Activated T-cell treated with anti-CD3 and anti-CD28 coated beads, Interleukin-2, amount 50 U/mL, for 24 hours (primary cell): ENCODE measurements around the gene KRTAP12-1.
A peak's percentile ranks its signal among the peaks of the same experiment; 100 is the strongest.

ENCODE experiments used
- DNase-seq: peaks from one replicate; pipeline ENCODE4 v3.0.0-alpha.2; 2020
- H3K27ac Mint-ChIP-seq: 2 replicates; pipeline ENCODE4 v1.8.0; 2020; ENCODE audit warnings: mild to moderate bottlenecking, mixed read lengths
- H3K27me3 Mint-ChIP-seq: 2 replicates; pipeline ENCODE4 v1.8.0; 2020; ENCODE audit warnings: mixed read lengths
- H3K36me3 Mint-ChIP-seq: 2 replicates; pipeline ENCODE4 v1.8.0; 2020; ENCODE audit warnings: low read depth, mixed read lengths
- H3K4me1 Mint-ChIP-seq: 2 replicates; pipeline ENCODE4 v1.8.0; 2020; ENCODE audit warnings: low read depth, mixed read lengths
- H3K4me3 Mint-ChIP-seq: 2 replicates; pipeline ENCODE4 v1.8.0; 2020; ENCODE audit warnings: mild to moderate bottlenecking, moderate library complexity, mixed read lengths
- H3K9me3 Mint-ChIP-seq: 2 replicates; pipeline ENCODE4 v1.8.0; 2020; ENCODE audit warnings: mixed read lengths

The KRTAP12-1 gene

GRCh38 chr21:44681861-44682579, at the start of gene KRTAP12-1:
Gene KRTAP12-1, minus strand, starts transcription at chr21:44682163. Its CDS starts 40 bp downstream, at chr21:44682123.
- H3K27me3 Mint-ChIP-seq: peaks cover 7% of the 10 kb centered on the region
- H3K36me3 Mint-ChIP-seq: no peaks in the 10 kb centered on the region
- no peak for DNase-seq
- H3K4me1 Mint-ChIP-seq: peaks cover 7% of the 10 kb centered on the region
- no peaks in the 10 kb centered on the region for H3K9me3 Mint-ChIP-seq
- H3K4me3 Mint-ChIP-seq: no peak within 1 kb of the TSS
- no peak within 1 kb of the TSS for H3K27ac Mint-ChIP-seq

- DNase-seq: no peak
- Mint-ChIP-seq H3K4me3 (no peak overlapping the region), H3K36me3 (no peaks in the 10 kb centered on the region), H3K4me1 (no peaks in the 10 kb centered on the region), H3K27ac (no peak overlapping the region), H3K9me3 (no peaks in the 10 kb centered on the region), H3K27me3 (peaks cover 17% of the 10 kb centered on the region)
Observed at GRCh38 chr21:44730951-44731579, 49.1 kb upstream of the KRTAP12-1 start.

- no peak overlapping the region for H3K27ac Mint-ChIP-seq
- H3K4me3 Mint-ChIP-seq: no peak overlapping the region
- DNase-seq: no peak
- H3K27me3 Mint-ChIP-seq: peaks cover 25% of the 10 kb centered on the region
- H3K9me3 Mint-ChIP-seq: no peaks in the 10 kb centered on the region
- no peaks in the 10 kb centered on the region for H3K36me3 Mint-ChIP-seq
- no peaks in the 10 kb centered on the region for H3K4me1 Mint-ChIP-seq
Observed at GRCh38 chr21:44730028-44730395, 48.0 kb upstream of the KRTAP12-1 start.

- peaks cover 29% of the 10 kb centered on the region for H3K27me3 Mint-ChIP-seq
- DNase-seq: no peak
- no peaks in the 10 kb centered on the region for H3K36me3 Mint-ChIP-seq
- no peak overlapping the region for H3K27ac Mint-ChIP-seq
- no peak overlapping the region for H3K4me3 Mint-ChIP-seq
- no peaks in the 10 kb centered on the region for H3K4me1 Mint-ChIP-seq
- no peaks in the 10 kb centered on the region for H3K9me3 Mint-ChIP-seq
Observed at GRCh38 chr21:44729336-44730027, 47.5 kb upstream of the KRTAP12-1 start.

GRCh38 chr21:44728716-44729115, 46.8 kb upstream of the KRTAP12-1 start:
- DNase-seq: no peak
- no peak overlapping the region for H3K27ac Mint-ChIP-seq
- H3K27me3 Mint-ChIP-seq: peaks cover 33% of the 10 kb centered on the region
- H3K36me3 Mint-ChIP-seq: no peaks in the 10 kb centered on the region
- H3K4me3 Mint-ChIP-seq: no peak overlapping the region
- peaks cover 4% of the 10 kb centered on the region for H3K4me1 Mint-ChIP-seq
- no peaks in the 10 kb centered on the region for H3K9me3 Mint-ChIP-seq

- Mint-ChIP-seq H3K27me3 (peaks cover 40% of the 10 kb centered on the region), H3K4me3 (no peak overlapping the region), H3K27ac (no peak overlapping the region), H3K9me3 (no peaks in the 10 kb centered on the region), H3K4me1 (peaks cover 11% of the 10 kb centered on the region), H3K36me3 (no peaks in the 10 kb centered on the region)
- no peak for DNase-seq
Observed at GRCh38 chr21:44727757-44728156, 45.8 kb upstream of the KRTAP12-1 start.

- Mint-ChIP-seq H3K9me3 (no peaks in the 10 kb centered on the region), H3K27ac (no peak overlapping the region), H3K4me1 (peaks cover 13% of the 10 kb centered on the region), H3K36me3 (no peaks in the 10 kb centered on the region), H3K4me3 (no peak overlapping the region), H3K27me3 (peaks cover 44% of the 10 kb centered on the region)
- DNase-seq: no peak
Observed at GRCh38 chr21:44727321-44727720, 45.4 kb upstream of the KRTAP12-1 start.

GRCh38 chr21:44726826-44727225, 44.9 kb upstream of the KRTAP12-1 start:
- H3K27me3 Mint-ChIP-seq: peaks cover 44% of the 10 kb centered on the region
- H3K9me3 Mint-ChIP-seq: no peaks in the 10 kb centered on the region
- no peak for DNase-seq
- no peaks in the 10 kb centered on the region for H3K36me3 Mint-ChIP-seq
- no peak overlapping the region for H3K27ac Mint-ChIP-seq
- H3K4me1 Mint-ChIP-seq: peaks cover 13% of the 10 kb centered on the region
- no peak overlapping the region for H3K4me3 Mint-ChIP-seq

- H3K4me3 Mint-ChIP-seq: no peak overlapping the region
- H3K9me3 Mint-ChIP-seq: no peaks in the 10 kb centered on the region
- no peaks in the 10 kb centered on the region for H3K36me3 Mint-ChIP-seq
- peaks cover 48% of the 10 kb centered on the region for H3K27me3 Mint-ChIP-seq
- H3K27ac Mint-ChIP-seq: no peak overlapping the region
- no peak for DNase-seq
- H3K4me1 Mint-ChIP-seq: peaks cover 13% of the 10 kb centered on the region
Observed at GRCh38 chr21:44724926-44725325, 43.0 kb upstream of the KRTAP12-1 start.

- no peak for DNase-seq
- Mint-ChIP-seq H3K4me3 (no peak overlapping the region), H3K4me1 (peaks cover 13% of the 10 kb centered on the region), H3K27me3 (peaks cover 47% of the 10 kb centered on the region), H3K36me3 (no peaks in the 10 kb centered on the region), H3K9me3 (no peaks in the 10 kb centered on the region), H3K27ac (no peak overlapping the region)
Observed at GRCh38 chr21:44724196-44724595, 42.2 kb upstream of the KRTAP12-1 start.

- no peaks in the 10 kb centered on the region for H3K9me3 Mint-ChIP-seq
- H3K4me1 Mint-ChIP-seq: peaks cover 13% of the 10 kb centered on the region
- H3K4me3 Mint-ChIP-seq: peak overlapping the region; percentile 30
- no peaks in the 10 kb centered on the region for H3K36me3 Mint-ChIP-seq
- DNase-seq: peak; percentile 51
- peaks cover 51% of the 10 kb centered on the region for H3K27me3 Mint-ChIP-seq
- H3K27ac Mint-ChIP-seq: no peak overlapping the region
Observed at GRCh38 chr21:44723177-44724131, 41.5 kb upstream of the KRTAP12-1 start.

GRCh38 chr21:44722731-44723130, 40.8 kb upstream of the KRTAP12-1 start:
- H3K4me1 Mint-ChIP-seq: peaks cover 13% of the 10 kb centered on the region
- no peak overlapping the region for H3K4me3 Mint-ChIP-seq
- no peak overlapping the region for H3K27ac Mint-ChIP-seq
- peaks cover 50% of the 10 kb centered on the region for H3K27me3 Mint-ChIP-seq
- no peak for DNase-seq
- no peaks in the 10 kb centered on the region for H3K9me3 Mint-ChIP-seq
- no peaks in the 10 kb centered on the region for H3K36me3 Mint-ChIP-seq

- H3K27me3 Mint-ChIP-seq: peaks cover 40% of the 10 kb centered on the region
Observed at GRCh38 chr21:44720170-44720569, 38.2 kb upstream of the KRTAP12-1 start.

GRCh38 chr21:44718571-44718970, 36.6 kb upstream of the KRTAP12-1 start:
- Mint-ChIP-seq H3K4me3 (no peak overlapping the region), H3K27me3 (peaks cover 46% of the 10 kb centered on the region), H3K9me3 (no peaks in the 10 kb centered on the region), H3K4me1 (peaks cover 13% of the 10 kb centered on the region), H3K36me3 (no peaks in the 10 kb centered on the region), H3K27ac (no peak overlapping the region)
- no peak for DNase-seq

More at GRCh38 chr21:44720170-44720569, 38.2 kb upstream of the KRTAP12-1 start:
- Mint-ChIP-seq H3K4me1 (peaks cover 13% of the 10 kb centered on the region), H3K4me3 (no peak overlapping the region), H3K27ac (no peak overlapping the region), H3K9me3 (no peaks in the 10 kb centered on the region), H3K36me3 (no peaks in the 10 kb centered on the region)
- no peak for DNase-seq
